Uterus (tissue), 2 donors: ENCODE results near the gene COX7C.

Source experiments
- POLR2A ChIP-seq, 2 donors: fragments of 450-650 bp; IDR thresholded peaks; one replicate each; pipeline ENCODE4 v1.6.1; 2016; ENCODE audit warnings: antibody characterized with exemption in 2 of 2, mild to moderate bottlenecking in 1 of 2, moderate library complexity in 1 of 2
- TF ChIP-seq, protein P1 (sequence below), 4 experiments: fragments of 200-600 bp in 2 of 4; fragments of 450-650 bp in 2 of 4; sonication (generic) in 2 of 4; IDR thresholded peaks; one replicate each; pipeline ENCODE4 v1.5.1; 2016 to 2019; ENCODE audit warnings: antibody characterized with exemption in 4 of 4, mild to moderate bottlenecking in 2 of 4, moderate library complexity in 1 of 4

DNA sequence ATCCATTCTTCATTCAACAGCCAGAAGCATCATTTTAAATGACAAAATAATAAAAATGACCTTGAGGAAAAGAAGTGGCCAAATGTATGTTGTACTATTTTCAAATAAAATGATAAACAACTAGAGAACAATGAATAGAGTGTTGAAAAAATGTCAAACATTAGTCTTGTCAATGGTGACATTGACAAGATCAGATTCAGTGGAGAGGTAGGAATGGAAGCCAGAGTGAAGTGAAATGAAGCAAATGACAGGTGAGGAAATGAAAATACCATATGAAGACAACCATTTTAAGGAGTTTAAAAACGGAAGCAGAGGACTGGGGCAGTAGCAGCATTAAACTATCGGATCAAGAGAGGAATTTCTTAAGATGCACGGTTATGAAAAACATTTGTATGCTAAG lies 38.2 kb upstream of the COX7C start:
- TF ChIP-seq, protein P1, sequence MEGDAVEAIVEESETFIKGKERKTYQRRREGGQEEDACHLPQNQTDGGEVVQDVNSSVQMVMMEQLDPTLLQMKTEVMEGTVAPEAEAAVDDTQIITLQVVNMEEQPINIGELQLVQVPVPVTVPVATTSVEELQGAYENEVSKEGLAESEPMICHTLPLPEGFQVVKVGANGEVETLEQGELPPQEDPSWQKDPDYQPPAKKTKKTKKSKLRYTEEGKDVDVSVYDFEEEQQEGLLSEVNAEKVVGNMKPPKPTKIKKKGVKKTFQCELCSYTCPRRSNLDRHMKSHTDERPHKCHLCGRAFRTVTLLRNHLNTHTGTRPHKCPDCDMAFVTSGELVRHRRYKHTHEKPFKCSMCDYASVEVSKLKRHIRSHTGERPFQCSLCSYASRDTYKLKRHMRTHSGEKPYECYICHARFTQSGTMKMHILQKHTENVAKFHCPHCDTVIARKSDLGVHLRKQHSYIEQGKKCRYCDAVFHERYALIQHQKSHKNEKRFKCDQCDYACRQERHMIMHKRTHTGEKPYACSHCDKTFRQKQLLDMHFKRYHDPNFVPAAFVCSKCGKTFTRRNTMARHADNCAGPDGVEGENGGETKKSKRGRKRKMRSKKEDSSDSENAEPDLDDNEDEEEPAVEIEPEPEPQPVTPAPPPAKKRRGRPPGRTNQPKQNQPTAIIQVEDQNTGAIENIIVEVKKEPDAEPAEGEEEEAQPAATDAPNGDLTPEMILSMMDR (IDR thresholded peaks at IDR 0.05) = no peak
- TF ChIP-seq POLR2A (IDR thresholded peaks at IDR 0.05) = no peak
